Endothelial cell (in vitro differentiated cells): ENCODE measurements around the gene ABCA1. TPM values are rescaled to one million over a fixed set of nuclear protein-coding genes. Genes with fewer than 3 reads are reported as not detected.
A peak's percentile ranks its signal among the peaks of the same experiment; 100 is the strongest.

ENCODE experiments used
- DNase-seq: peaks from one replicate; pipeline ENCODE4 v3.0.0; 2021; ENCODE audit warnings: low spot score
- H3K27ac Mint-ChIP-seq: one replicate; pipeline ENCODE4 v1.8.0; 2021; ENCODE audit warnings: mixed read lengths, inconsistent platforms; ENCODE audit not compliant: unreplicated experiment
- H3K27me3 Mint-ChIP-seq: one replicate; pipeline ENCODE4 v1.8.0; 2021; ENCODE audit warnings: mild to moderate bottlenecking, moderate library complexity, mixed read lengths, inconsistent platforms; ENCODE audit not compliant: unreplicated experiment
- H3K36me3 Mint-ChIP-seq: one replicate; pipeline ENCODE4 v1.8.0; 2021; ENCODE audit warnings: mild to moderate bottlenecking, low read depth, mixed read lengths, inconsistent platforms; ENCODE audit not compliant: unreplicated experiment
- H3K4me1 Mint-ChIP-seq: one replicate; pipeline ENCODE4 v1.8.0; 2021; ENCODE audit warnings: mild to moderate bottlenecking, mixed read lengths, inconsistent platforms; ENCODE audit not compliant: unreplicated experiment
- H3K4me3 Mint-ChIP-seq: one replicate; pipeline ENCODE4 v1.8.0; 2021; ENCODE audit warnings: mild to moderate bottlenecking, mixed read lengths, inconsistent platforms; ENCODE audit not compliant: unreplicated experiment
- H3K9me3 Mint-ChIP-seq: one replicate; pipeline ENCODE4 v1.8.0; 2021; ENCODE audit warnings: mixed read lengths, inconsistent platforms; ENCODE audit not compliant: unreplicated experiment
- total RNA-seq: library from RNA; stranded (reverse); fragmentation: NEBNext Ultra II Directional; extraction: Animal tissue kit (Norgen Biotek cat#: 25700); gene quantifications from one replicate; pipeline ENCODE4 v1.2.1, GENCODE V29; 2021; ENCODE audit not compliant: unreplicated experiment
- TF ChIP-seq, protein P1 (sequence below): fragments of 200-600 bp; sonication (generic); IDR thresholded peaks from one replicate; pipeline ENCODE4 v1.5.0; 2021; ENCODE audit warnings: antibody characterized with exemption; ENCODE audit not compliant: unreplicated experiment

Gene ABCA1
- total RNA-seq, 1 donor from 2014 or later = 171 TPM

DNA sequence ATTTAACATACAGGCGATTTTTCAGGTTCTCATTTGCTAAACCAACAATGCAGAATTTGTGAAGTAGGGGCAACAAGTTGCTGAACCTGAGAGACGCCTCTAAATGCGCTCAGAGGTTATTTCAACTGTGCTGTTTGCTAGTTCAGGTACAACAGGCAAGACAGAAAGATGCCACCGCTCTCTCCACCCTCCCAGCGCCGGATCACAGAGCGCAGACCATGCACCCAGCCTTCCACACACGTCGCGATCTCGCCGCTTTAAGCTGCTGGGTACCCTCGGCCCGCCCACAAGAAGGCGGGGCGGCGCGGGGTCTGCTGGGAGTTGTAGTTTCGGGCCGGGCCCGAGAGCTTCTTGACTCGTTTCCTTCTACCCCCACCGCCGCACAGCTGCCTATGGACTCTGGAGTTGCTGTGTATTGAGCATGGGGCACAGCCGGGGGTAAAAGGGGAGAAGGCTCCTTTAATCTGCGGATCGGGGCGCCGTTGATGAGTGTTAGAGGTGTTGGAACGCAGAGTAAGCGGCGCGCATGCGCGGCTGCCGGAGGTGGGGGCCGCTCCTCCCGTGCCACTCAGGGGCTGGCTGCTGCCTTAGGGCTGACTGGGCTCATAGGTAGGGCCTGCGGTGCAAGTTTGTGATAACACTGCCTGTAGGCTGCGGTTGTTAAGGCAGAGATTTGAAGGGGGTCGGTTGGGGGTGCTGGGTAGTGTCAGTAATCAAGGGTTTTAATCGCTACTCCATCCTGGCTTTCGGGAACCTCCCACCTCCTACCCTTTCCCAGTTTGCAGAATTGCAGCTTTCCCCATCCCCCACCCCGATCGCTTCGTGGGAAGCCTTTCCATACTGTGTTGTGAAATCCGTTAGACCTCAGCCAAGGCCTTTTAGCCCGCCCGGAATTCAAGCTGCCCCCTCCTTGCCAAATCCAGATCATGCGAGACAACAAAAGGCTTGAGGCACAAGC, 40.3 kb upstream of the ABCA1 start:
- Mint-ChIP-seq H3K9me3 (no peaks in the 10 kb centered on the region), H3K36me3 (no peaks in the 10 kb centered on the region), H3K4me1 (peaks cover 24% of the 10 kb centered on the region), H3K27me3 (peaks cover 2% of the 10 kb centered on the region), H3K4me3 (peak overlapping the region; percentile 91), H3K27ac (peak overlapping the region; percentile 88)
- peak; percentile 85 for DNase-seq
- TF ChIP-seq, protein P1, sequence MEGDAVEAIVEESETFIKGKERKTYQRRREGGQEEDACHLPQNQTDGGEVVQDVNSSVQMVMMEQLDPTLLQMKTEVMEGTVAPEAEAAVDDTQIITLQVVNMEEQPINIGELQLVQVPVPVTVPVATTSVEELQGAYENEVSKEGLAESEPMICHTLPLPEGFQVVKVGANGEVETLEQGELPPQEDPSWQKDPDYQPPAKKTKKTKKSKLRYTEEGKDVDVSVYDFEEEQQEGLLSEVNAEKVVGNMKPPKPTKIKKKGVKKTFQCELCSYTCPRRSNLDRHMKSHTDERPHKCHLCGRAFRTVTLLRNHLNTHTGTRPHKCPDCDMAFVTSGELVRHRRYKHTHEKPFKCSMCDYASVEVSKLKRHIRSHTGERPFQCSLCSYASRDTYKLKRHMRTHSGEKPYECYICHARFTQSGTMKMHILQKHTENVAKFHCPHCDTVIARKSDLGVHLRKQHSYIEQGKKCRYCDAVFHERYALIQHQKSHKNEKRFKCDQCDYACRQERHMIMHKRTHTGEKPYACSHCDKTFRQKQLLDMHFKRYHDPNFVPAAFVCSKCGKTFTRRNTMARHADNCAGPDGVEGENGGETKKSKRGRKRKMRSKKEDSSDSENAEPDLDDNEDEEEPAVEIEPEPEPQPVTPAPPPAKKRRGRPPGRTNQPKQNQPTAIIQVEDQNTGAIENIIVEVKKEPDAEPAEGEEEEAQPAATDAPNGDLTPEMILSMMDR = no peak

DNA sequence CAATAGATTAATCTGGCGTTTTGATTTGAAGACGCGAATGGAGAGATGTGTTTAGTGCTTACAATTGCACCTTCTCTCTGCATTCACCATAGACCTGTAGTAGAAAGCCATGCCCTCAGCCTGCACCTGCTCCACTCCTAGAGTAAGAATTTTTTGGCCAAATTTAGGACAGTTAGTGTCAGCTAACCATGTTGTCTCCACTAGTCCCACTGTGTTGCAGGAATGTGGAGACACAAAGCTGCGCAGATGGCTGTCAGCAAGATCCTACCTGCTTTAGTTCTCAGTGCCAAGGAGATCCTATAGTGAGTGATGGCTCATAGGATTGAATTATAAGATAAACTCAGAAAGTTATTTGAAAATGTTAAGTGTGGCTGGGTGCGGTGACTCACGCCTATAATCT, 35.1 kb upstream of the ABCA1 start:
- DNase-seq = no peak
- peaks cover 29% of the 10 kb centered on the region for H3K4me1 Mint-ChIP-seq
- no peak overlapping the region for H3K4me3 Mint-ChIP-seq
- no peaks in the 10 kb centered on the region for H3K9me3 Mint-ChIP-seq
- H3K27ac Mint-ChIP-seq = no peak overlapping the region
- no peaks in the 10 kb centered on the region for H3K36me3 Mint-ChIP-seq
- TF ChIP-seq, protein P1 = no peak
- H3K27me3 Mint-ChIP-seq = peaks cover 2% of the 10 kb centered on the region

DNA sequence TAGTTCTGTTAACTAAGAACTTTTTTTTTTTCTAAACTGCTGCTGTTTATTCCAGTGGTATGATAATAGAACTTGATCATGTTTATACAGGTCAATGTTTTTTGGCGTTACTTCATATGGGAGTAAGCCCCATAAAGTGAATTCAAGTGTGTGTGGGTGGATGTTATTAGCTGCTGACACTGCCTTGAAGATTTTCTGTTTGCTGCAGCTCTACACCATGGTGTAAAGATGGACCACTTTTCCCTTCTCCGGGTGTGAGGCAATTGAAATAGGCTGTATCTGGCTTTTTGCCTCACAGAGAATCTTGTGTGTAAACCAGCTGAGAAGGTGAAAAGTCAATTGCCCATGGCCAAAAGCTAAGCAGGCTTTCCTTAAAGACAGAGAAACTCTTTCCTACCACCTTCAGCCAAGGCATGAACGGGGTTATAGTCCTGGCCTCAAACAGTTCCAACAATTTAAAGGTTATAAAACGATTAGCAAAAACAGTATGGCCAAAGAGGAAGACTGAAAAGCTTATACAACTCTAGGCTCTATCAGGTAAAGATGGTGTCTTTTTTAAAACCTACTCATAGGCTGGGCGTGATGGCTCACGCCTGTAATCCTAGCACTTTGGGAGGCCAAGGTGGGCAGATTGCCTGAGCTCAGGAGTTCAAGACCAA, 33.9 kb upstream of the ABCA1 start:
- no peaks in the 10 kb centered on the region for H3K36me3 Mint-ChIP-seq
- no peaks in the 10 kb centered on the region for H3K27me3 Mint-ChIP-seq
- TF ChIP-seq, protein P1 = no peak
- H3K9me3 Mint-ChIP-seq = no peaks in the 10 kb centered on the region
- DNase-seq = no peak
- H3K27ac Mint-ChIP-seq = no peak overlapping the region
- H3K4me3 Mint-ChIP-seq = no peak overlapping the region
- peaks cover 27% of the 10 kb centered on the region for H3K4me1 Mint-ChIP-seq

DNA sequence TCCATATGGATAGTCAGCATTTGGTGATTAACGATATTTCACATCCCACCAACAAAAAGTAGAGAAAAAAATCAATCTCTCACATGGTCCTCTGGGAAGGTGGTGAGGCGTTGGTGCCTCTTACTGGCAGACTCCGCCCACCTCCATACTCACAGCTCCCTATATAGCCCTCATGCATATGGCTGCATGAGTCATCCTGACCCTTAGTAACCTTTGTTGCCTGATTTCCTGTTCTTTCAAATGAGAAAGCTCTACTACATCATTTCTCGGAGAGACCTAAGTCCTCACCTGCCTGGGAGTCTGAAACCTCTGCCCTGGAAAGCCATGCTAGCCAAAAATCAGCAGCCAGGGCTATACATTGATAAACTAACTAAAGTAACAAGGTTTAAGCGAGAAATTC, 33.3 kb upstream of the ABCA1 start:
- TF ChIP-seq, protein P1 = no peak
- DNase-seq = peak; percentile 24
- Mint-ChIP-seq H3K4me1 (peaks cover 27% of the 10 kb centered on the region), H3K27ac (peak overlapping the region; percentile 70), H3K27me3 (no peaks in the 10 kb centered on the region), H3K36me3 (no peaks in the 10 kb centered on the region), H3K4me3 (no peak overlapping the region), H3K9me3 (no peaks in the 10 kb centered on the region)

DNA sequence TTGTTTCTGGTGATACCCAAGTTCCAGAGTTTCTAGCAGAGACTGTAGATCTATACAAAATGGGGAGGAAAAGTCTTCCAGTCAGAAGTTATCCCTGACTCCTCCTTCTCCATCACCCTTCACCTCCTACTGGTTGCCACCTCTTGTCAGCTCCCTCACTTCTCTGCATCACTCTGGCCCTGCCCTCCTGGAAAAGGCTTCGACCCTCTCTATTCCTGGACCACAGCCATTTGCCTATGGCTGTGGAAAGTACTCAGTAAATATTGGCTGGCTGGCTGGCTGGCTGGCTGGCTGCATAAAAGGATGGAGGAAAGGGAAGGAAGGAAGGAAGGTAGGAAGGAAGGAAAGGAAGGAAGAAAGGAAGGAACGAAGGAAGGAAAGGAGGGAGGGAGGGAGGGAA, 32.7 kb upstream of the ABCA1 start:
- no peaks in the 10 kb centered on the region for H3K36me3 Mint-ChIP-seq
- no peak overlapping the region for H3K4me3 Mint-ChIP-seq
- peak overlapping the region; percentile 64 for H3K27ac Mint-ChIP-seq
- TF ChIP-seq, protein P1 = no peak
- no peaks in the 10 kb centered on the region for H3K9me3 Mint-ChIP-seq
- no peak for DNase-seq
- H3K4me1 Mint-ChIP-seq = peaks cover 27% of the 10 kb centered on the region
- no peaks in the 10 kb centered on the region for H3K27me3 Mint-ChIP-seq
